GM10248 (cell line): ENCODE data around the gene DHX36.

Experiments used
- CTCF ChIA-PET: fragments of 300-600 bp; sonication (Branson Sonifier 250); formaldehyde crosslinking; extraction: SDS; loops from one replicate; lab custom pipeline; 2021; ENCODE audit warnings: antibody characterized with exemption; lab: Yijun Ruan, JAX
- POLR2A ChIA-PET: fragments of 350-650 bp; sonication (Branson Sonifier 250); formaldehyde crosslinking; extraction: SDS; loops from one replicate; lab custom pipeline; 2020; ENCODE audit warnings: antibody characterized with exemption; lab: Yijun Ruan, JAX
- DNase-seq: peaks from one replicate; pipeline ENCODE4 v3.0.0; 2012; ENCODE audit errors: extremely low spot score
- CTCF ChIP-seq: IDR thresholded peaks from 2 replicates; pipeline ENCODE4 v1.5.1; 2012; ENCODE audit warnings: mild to moderate bottlenecking, low read depth; ENCODE audit errors: extremely low read depth, missing control alignments, control extremely low read depth

Gene DHX36

GRCh38 chr3:154225536-154225935 is 98.8 kb downstream of the DHX36 start:
- CTCF ChIA-PET, result no interaction called here
- POLR2A ChIA-PET, result no interaction called here

GRCh38 chr3:154224866-154225265 is 99.4 kb downstream of the DHX36 start:
- ChIA-PET POLR2A (no interaction called here), CTCF (interaction anchor here (0.8 kb wide), 1 partner anchor 28 kb away, joined by 3 read pairs; no protein-coding TSS in a partner anchor)
- TF ChIP-seq CTCF, result no peak
- DNase-seq, result no peak

More at GRCh38 chr3:154225536-154225935, 98.8 kb downstream of the DHX36 start:
- no peak for TF ChIP-seq CTCF
- no peak for DNase-seq

GRCh38 chr3:154224366-154224765 is 99.9 kb downstream of the DHX36 start:
- no peak for DNase-seq
- ChIA-PET POLR2A (no interaction called here), CTCF (interaction anchor here (0.8 kb wide), 1 partner anchor 28 kb away, joined by 3 read pairs; no protein-coding TSS in a partner anchor)
- TF ChIP-seq CTCF, result no peak

- DNase-seq, result no peak
- no peak for TF ChIP-seq CTCF
- ChIA-PET POLR2A (no interaction called here), CTCF (no interaction called here)
Observed at GRCh38 chr3:154223519-154223918, 100.8 kb downstream of the DHX36 start.
